ENCODE measurements around the gene MTX1. TPM values are rescaled to one million over a fixed set of nuclear protein-coding genes. Genes with fewer than 3 reads are reported as not detected.

Gene MTX1
- total and polyA plus RNA-seq, 2 donors (not counting 1 experiment from before 2014, with no cell fraction given): 42.2 to 46.6 TPM

DNA sequence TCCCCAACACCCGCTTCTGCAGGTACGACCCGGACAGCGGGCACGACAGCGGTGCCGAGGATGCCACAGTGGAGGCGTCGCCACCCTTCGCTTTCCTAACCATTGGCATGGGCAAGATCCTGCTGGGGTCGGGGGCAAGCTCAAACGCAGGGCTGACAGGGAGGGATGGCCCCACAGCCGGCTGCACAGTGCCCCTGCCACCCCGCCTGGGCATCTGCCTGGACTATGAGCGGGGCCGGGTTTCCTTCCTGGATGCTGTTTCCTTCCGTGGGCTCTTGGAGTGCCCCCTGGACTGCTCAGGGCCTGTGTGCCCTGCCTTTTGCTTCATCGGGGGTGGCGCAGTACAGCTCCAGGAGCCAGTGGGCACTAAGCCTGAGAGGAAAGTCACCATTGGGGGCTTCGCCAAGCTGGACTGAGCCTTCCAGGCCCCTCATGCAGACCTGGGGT lies 24.7 kb upstream of the MTX1 start:
- no peak overlapping the region for H2AFZ ChIP-seq (ENCODE audit: low read length)
- H3K9me3 ChIP-seq (ENCODE audit: control insufficient read depth, insufficient read depth, low read depth, low read length): no peaks in the 10 kb centered on the region
- no peak overlapping the region for H3K9ac ChIP-seq (ENCODE audit: insufficient read depth, low read length)
- H3K4me1 ChIP-seq (ENCODE audit: control insufficient read depth, extremely low read depth, insufficient read depth, low read length): no peaks in the 10 kb centered on the region
- H3K36me3 ChIP-seq (ENCODE audit: control insufficient read depth, insufficient read depth, low read length): peaks cover 11% of the 10 kb centered on the region
- TF ChIP-seq EZH2 (IDR thresholded peaks at IDR 0.05; ENCODE audit: low read length, missing control alignments): no peak
- TF ChIP-seq, protein P1, sequence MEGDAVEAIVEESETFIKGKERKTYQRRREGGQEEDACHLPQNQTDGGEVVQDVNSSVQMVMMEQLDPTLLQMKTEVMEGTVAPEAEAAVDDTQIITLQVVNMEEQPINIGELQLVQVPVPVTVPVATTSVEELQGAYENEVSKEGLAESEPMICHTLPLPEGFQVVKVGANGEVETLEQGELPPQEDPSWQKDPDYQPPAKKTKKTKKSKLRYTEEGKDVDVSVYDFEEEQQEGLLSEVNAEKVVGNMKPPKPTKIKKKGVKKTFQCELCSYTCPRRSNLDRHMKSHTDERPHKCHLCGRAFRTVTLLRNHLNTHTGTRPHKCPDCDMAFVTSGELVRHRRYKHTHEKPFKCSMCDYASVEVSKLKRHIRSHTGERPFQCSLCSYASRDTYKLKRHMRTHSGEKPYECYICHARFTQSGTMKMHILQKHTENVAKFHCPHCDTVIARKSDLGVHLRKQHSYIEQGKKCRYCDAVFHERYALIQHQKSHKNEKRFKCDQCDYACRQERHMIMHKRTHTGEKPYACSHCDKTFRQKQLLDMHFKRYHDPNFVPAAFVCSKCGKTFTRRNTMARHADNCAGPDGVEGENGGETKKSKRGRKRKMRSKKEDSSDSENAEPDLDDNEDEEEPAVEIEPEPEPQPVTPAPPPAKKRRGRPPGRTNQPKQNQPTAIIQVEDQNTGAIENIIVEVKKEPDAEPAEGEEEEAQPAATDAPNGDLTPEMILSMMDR (conservative IDR thresholded peaks at IDR 0.05 in 1 of 2, IDR thresholded peaks at IDR 0.05 in 1 of 2; ENCODE audit: low read depth in 1 of 2, low read length in 2 of 2): no peak
- H3K27me3 ChIP-seq (ENCODE audit: control insufficient read depth, insufficient read depth, low read length): no peaks in the 10 kb centered on the region
- no peak overlapping the region for H3K4me3 ChIP-seq (replicated peaks in 1 of 4; ENCODE audit: control extremely low read depth in 1 of 4, insufficient read depth in 1 of 4, low read depth in 3 of 4, low read length in 4 of 4)
- H4K20me1 ChIP-seq (ENCODE audit: control insufficient read depth, extremely low read depth, insufficient read depth, low read length): no peaks in the 10 kb centered on the region
- H3K79me2 ChIP-seq (ENCODE audit: control insufficient read depth, insufficient read depth, low read length): no peaks in the 10 kb centered on the region
- no peak overlapping the region for H3K27ac ChIP-seq (ENCODE audit: insufficient read depth, low read length)
- DNase-seq (ENCODE audit: low read depth in 2 of 2): no peak
- no peak overlapping the region for H3K4me2 ChIP-seq (ENCODE audit: extremely low read depth, insufficient read depth, low read length)

DNA sequence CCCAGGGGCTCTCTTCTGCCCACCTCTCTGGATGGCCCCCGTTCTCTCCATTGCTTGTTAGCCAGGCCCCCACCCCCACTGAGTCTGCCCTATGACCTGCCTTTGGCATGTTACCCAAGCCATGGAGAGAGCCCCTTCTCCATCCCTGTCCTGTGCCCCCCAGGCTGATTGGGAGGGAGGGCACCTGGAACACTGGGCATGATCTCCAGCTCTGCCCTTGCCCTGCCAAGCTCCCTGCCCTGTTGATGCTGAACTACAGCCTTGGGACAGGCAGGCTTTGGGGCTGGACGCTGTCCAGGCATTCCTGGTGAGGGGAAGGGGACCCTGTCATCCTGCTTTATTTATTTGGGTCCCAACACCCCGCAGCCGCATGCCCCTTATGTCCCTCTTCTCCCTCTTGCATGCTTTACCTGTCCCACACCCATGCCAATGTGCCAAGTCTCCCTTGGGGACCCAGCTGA lies 24.1 kb upstream of the MTX1 start:
- no peaks in the 10 kb centered on the region for H3K79me2 ChIP-seq (ENCODE audit: control insufficient read depth, insufficient read depth, low read length)
- H3K4me3 ChIP-seq (replicated peaks in 1 of 4; ENCODE audit: control extremely low read depth in 1 of 4, insufficient read depth in 1 of 4, low read depth in 3 of 4, low read length in 4 of 4): no peak overlapping the region
- H3K9me3 ChIP-seq (ENCODE audit: control insufficient read depth, insufficient read depth, low read depth, low read length): no peaks in the 10 kb centered on the region
- no peak overlapping the region for H3K4me2 ChIP-seq (ENCODE audit: extremely low read depth, insufficient read depth, low read length)
- no peak overlapping the region for H2AFZ ChIP-seq (ENCODE audit: low read length)
- H4K20me1 ChIP-seq (ENCODE audit: control insufficient read depth, extremely low read depth, insufficient read depth, low read length): no peaks in the 10 kb centered on the region
- H3K36me3 ChIP-seq (ENCODE audit: control insufficient read depth, insufficient read depth, low read length): peaks cover 9% of the 10 kb centered on the region
- H3K9ac ChIP-seq (ENCODE audit: insufficient read depth, low read length): no peak overlapping the region
- no peak for DNase-seq (ENCODE audit: low read depth in 2 of 2)
- no peak for TF ChIP-seq EZH2 (IDR thresholded peaks at IDR 0.05; ENCODE audit: low read length, missing control alignments)
- TF ChIP-seq, protein P1 (conservative IDR thresholded peaks at IDR 0.05 in 1 of 2, IDR thresholded peaks at IDR 0.05 in 1 of 2; ENCODE audit: low read depth in 1 of 2, low read length in 2 of 2): no peak
- H3K4me1 ChIP-seq (ENCODE audit: control insufficient read depth, extremely low read depth, insufficient read depth, low read length): no peaks in the 10 kb centered on the region
- H3K27ac ChIP-seq (ENCODE audit: insufficient read depth, low read length): no peak overlapping the region
- H3K27me3 ChIP-seq (ENCODE audit: control insufficient read depth, insufficient read depth, low read length): no peaks in the 10 kb centered on the region

DNA sequence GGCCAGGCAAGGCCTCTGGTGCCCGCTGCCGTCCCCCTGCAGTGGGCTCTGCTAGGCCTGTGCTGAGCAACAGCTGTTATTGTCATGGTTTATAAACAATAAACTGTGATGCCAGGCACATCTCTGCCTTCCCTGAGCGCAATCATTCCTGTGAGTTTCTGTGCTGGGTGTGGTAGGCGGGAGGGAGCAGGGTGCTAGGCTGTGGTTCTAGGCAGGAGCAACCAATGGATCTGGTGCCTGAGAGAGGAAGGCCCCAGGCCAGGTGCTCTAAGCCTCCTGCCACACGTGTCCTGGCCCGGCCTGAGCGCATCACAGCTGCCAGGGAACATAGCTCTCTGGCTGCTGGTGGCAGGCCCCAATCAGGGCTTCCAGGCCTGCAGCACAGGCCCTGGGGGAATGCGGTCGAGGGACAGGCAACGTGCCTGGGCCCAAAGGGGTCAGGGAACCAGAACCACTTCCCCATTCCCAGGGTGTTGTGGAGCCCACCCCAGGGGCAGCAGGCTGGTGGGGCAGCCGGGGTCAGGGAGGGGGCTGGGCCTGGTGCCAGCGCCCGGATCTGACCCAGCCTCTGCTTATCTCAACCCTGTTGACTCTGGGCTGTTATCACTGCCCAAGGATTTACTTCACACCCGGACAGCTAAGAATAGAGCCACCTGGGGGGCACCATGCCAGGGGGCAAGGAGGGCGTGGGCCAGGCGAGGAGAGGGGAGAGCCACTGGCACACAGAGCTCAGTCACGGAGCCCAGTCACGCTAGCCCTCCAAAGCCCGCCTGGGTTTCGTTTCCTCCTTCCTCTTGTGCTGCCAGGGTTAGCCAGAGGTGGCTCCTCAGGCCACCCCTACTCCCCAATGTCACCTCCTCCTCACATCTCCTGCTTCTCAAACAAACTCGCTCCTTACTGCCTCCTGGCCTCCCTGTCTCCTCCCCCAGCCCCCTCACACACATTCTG lies 23.4 kb upstream of the MTX1 start:
- no peaks in the 10 kb centered on the region for H3K79me2 ChIP-seq (ENCODE audit: control insufficient read depth, insufficient read depth, low read length)
- no peaks in the 10 kb centered on the region for H3K27me3 ChIP-seq (ENCODE audit: control insufficient read depth, insufficient read depth, low read length)
- H2AFZ ChIP-seq (ENCODE audit: low read length): no peak overlapping the region
- peaks cover 5% of the 10 kb centered on the region for H3K36me3 ChIP-seq (ENCODE audit: control insufficient read depth, insufficient read depth, low read length)
- no peak overlapping the region for H3K4me2 ChIP-seq (ENCODE audit: extremely low read depth, insufficient read depth, low read length)
- no peak overlapping the region for H3K27ac ChIP-seq (ENCODE audit: insufficient read depth, low read length)
- H3K4me3 ChIP-seq (replicated peaks in 1 of 4; ENCODE audit: control extremely low read depth in 1 of 4, insufficient read depth in 1 of 4, low read depth in 3 of 4, low read length in 4 of 4): no peak overlapping the region
- TF ChIP-seq EZH2 (IDR thresholded peaks at IDR 0.05; ENCODE audit: low read length, missing control alignments): no peak
- TF ChIP-seq, protein P1 (conservative IDR thresholded peaks at IDR 0.05 in 1 of 2, IDR thresholded peaks at IDR 0.05 in 1 of 2; ENCODE audit: low read depth in 1 of 2, low read length in 2 of 2): no peak
- H4K20me1 ChIP-seq (ENCODE audit: control insufficient read depth, extremely low read depth, insufficient read depth, low read length): no peaks in the 10 kb centered on the region
- DNase-seq (ENCODE audit: low read depth in 2 of 2): no peak
- H3K4me1 ChIP-seq (ENCODE audit: control insufficient read depth, extremely low read depth, insufficient read depth, low read length): no peaks in the 10 kb centered on the region
- H3K9ac ChIP-seq (ENCODE audit: insufficient read depth, low read length): no peak overlapping the region
- no peaks in the 10 kb centered on the region for H3K9me3 ChIP-seq (ENCODE audit: control insufficient read depth, insufficient read depth, low read depth, low read length)
